Measurements from ENCODE around the gene SNX1. TPM values are rescaled to one million over a fixed set of nuclear protein-coding genes. Genes with fewer than 3 reads are reported as not detected.

SNX1 gene
- total and polyA plus RNA-seq, 2 donors (not counting 3 experiments of a cell fraction or from before 2014, with no cell fraction given) = 56.0 to 113 TPM

DNA sequence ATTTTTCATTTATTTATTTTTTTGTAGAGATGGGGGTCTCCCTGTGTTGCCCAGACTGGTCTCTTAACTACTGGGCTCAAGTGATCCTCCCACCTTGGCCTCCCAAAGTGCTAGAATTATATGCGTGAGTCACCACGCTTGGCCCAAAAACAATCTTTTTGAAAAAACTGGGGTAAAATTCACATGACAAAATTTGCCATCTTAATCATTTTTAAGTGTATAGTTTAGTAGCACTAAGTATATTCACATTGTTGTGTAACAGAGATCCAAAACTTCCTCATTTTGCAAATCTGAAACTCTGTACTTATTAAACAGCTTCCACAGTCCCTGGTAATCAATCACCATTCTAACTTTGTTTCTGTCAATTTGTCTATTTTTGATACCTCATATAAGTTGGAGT is 5.2 kb downstream of the SNX1 start:
- DNase-seq (ENCODE audit: low read depth, low spot score) (no peak), FAIRE-seq (no peak)
- no TSS peak for BruUV-seq (replicated peaks)
- H3K36me3 ChIP-seq (ENCODE audit: control insufficient read depth in 2 of 2, extremely low read depth in 1 of 2, insufficient read depth in 2 of 2, low read length in 2 of 2) = no peaks in the 10 kb centered on the region
- ChIA-PET CTCF (no interaction called here), POLR2A (no interaction called here)
- no peaks in the 10 kb centered on the region for H3K27me3 ChIP-seq (ENCODE audit: control insufficient read depth in 2 of 2, insufficient read depth in 2 of 2, low read length in 2 of 2)
- no peak overlapping the region for H3K9ac ChIP-seq (replicated peaks; ENCODE audit: extremely low read depth, insufficient read depth, low read length)
- no peaks in the 10 kb centered on the region for H3K9me3 ChIP-seq (replicated peaks; ENCODE audit: control insufficient read depth, insufficient read depth, low read length)
- H3K9me1 ChIP-seq (replicated peaks; ENCODE audit: control insufficient read depth, extremely low read depth, insufficient read depth, low read length) = no peaks in the 10 kb centered on the region
- H3K4me3 ChIP-seq (replicated peaks in 1 of 3; ENCODE audit: insufficient read depth in 1 of 3, low read depth in 1 of 3, low read length in 3 of 3) = no peak overlapping the region
- H3K27ac ChIP-seq (ENCODE audit: insufficient read depth, low read depth, low read length) = no peak overlapping the region
- H3K4me1 ChIP-seq (ENCODE audit: control insufficient read depth, extremely low read depth, insufficient read depth, low read length) = peaks cover 16% of the 10 kb centered on the region
- H2AFZ ChIP-seq (ENCODE audit: low read depth, low read length) = no peak overlapping the region
- peaks cover 1% of the 10 kb centered on the region for H4K20me1 ChIP-seq (replicated peaks; ENCODE audit: control insufficient read depth, extremely low read depth, insufficient read depth, low read length)
- H3K79me2 ChIP-seq (ENCODE audit: control insufficient read depth, insufficient read depth, low read length) = peaks cover 87% of the 10 kb centered on the region
- TF ChIP-seq JUN (IDR thresholded peaks at IDR 0.05; ENCODE audit: borderline replicate concordance, insufficient read depth, insufficient read length, low read depth) = no peak
- TF ChIP-seq FOS (IDR thresholded peaks at IDR 0.05; ENCODE audit: borderline replicate concordance, insufficient read depth, low read length) = no peak
- no peak for TF ChIP-seq MYC (IDR thresholded peaks at IDR 0.05; ENCODE audit: low read depth, low read length)
- TF ChIP-seq GATA2 (IDR thresholded peaks at IDR 0.05; ENCODE audit: insufficient read depth, insufficient read length, low read depth, low read length) = no peak
- no peak for TF ChIP-seq EZH2 (IDR thresholded peaks at IDR 0.05; ENCODE audit: borderline replicate concordance, low read depth, low read length, severe bottlenecking)
- TF ChIP-seq, protein P1, sequence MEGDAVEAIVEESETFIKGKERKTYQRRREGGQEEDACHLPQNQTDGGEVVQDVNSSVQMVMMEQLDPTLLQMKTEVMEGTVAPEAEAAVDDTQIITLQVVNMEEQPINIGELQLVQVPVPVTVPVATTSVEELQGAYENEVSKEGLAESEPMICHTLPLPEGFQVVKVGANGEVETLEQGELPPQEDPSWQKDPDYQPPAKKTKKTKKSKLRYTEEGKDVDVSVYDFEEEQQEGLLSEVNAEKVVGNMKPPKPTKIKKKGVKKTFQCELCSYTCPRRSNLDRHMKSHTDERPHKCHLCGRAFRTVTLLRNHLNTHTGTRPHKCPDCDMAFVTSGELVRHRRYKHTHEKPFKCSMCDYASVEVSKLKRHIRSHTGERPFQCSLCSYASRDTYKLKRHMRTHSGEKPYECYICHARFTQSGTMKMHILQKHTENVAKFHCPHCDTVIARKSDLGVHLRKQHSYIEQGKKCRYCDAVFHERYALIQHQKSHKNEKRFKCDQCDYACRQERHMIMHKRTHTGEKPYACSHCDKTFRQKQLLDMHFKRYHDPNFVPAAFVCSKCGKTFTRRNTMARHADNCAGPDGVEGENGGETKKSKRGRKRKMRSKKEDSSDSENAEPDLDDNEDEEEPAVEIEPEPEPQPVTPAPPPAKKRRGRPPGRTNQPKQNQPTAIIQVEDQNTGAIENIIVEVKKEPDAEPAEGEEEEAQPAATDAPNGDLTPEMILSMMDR (IDR thresholded peaks at IDR 0.05; ENCODE audit: extremely low read depth in 1 of 2, insufficient read depth in 1 of 2, low read depth in 1 of 2, low read length in 2 of 2) = no peak
- TF ChIP-seq, protein P2, sequence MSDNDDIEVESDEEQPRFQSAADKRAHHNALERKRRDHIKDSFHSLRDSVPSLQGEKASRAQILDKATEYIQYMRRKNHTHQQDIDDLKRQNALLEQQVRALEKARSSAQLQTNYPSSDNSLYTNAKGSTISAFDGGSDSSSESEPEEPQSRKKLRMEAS (IDR thresholded peaks at IDR 0.05; ENCODE audit: insufficient read depth, insufficient read length) = no peak
- TF ChIP-seq POLR2A (IDR thresholded peaks at IDR 0.05; ENCODE audit: low read depth, low read length) = no peak
- dilution Hi-C loops (cut with MboI; ENCODE audit: extremely low pct_ligation_motif_present, low sequenced_read_pairs) = no loop called here
- intact Hi-C loops (cut with micrococcal nuclease) = no loop called here
- H3K4me2 ChIP-seq (ENCODE audit: insufficient read depth, low read length) = no peak overlapping the region

All from endothelial cell of umbilical vein (primary cell).